Ishikawa (cell line): Measurements from ENCODE around the gene UBE2E3.

Source experiments
- CEBPB ChIP-seq: IDR thresholded peaks from 2 replicates; pipeline ENCODE4 v1.6.1; 2012
- CREB1 ChIP-seq: IDR thresholded peaks from 2 replicates; pipeline ENCODE4 v1.6.1; 2012; ENCODE audit warnings: low read depth
- EGR1 ChIP-seq: IDR thresholded peaks from 2 replicates; pipeline ENCODE4 v1.6.1; 2012
- EP300 ChIP-seq: IDR thresholded peaks from 2 replicates; pipeline ENCODE4 v1.6.1; 2012; ENCODE audit warnings: borderline replicate concordance
- FOXM1 ChIP-seq: IDR thresholded peaks from 2 replicates; pipeline ENCODE4 v1.6.1; 2012; ENCODE audit warnings: low read depth, borderline replicate concordance
- MAX ChIP-seq: IDR thresholded peaks from 2 replicates; pipeline ENCODE4 v1.6.1; 2012
- NFIC ChIP-seq: IDR thresholded peaks from 2 replicates; pipeline ENCODE4 v1.6.1; 2012
- RAD21 ChIP-seq: IDR thresholded peaks from 2 replicates; pipeline ENCODE4 v1.6.1; 2012; ENCODE audit warnings: low read depth
- REST ChIP-seq: IDR thresholded peaks from 2 replicates; pipeline ENCODE4 v1.6.1; 2012; ENCODE audit warnings: low read depth, mild to moderate bottlenecking
- TAF1 ChIP-seq: IDR thresholded peaks from 2 replicates; pipeline ENCODE4 v1.6.1; 2012; ENCODE audit warnings: low read depth, mild to moderate bottlenecking
- TCF12 ChIP-seq: IDR thresholded peaks from 2 replicates; pipeline ENCODE4 v1.6.1; 2012; ENCODE audit warnings: low read depth
- TEAD4 ChIP-seq: IDR thresholded peaks from 2 replicates; pipeline ENCODE4 v1.6.1; 2012
- YY1 ChIP-seq: IDR thresholded peaks from 2 replicates; pipeline ENCODE4 v1.6.1; 2012; ENCODE audit warnings: low read depth
- ZBTB7A ChIP-seq: IDR thresholded peaks from 2 replicates; pipeline ENCODE4 v1.6.1; 2012; ENCODE audit warnings: low read depth
- TF ChIP-seq, protein P1 (sequence below): IDR thresholded peaks from 2 replicates; pipeline ENCODE4 v1.6.1; 2012

Gene UBE2E3

DNA sequence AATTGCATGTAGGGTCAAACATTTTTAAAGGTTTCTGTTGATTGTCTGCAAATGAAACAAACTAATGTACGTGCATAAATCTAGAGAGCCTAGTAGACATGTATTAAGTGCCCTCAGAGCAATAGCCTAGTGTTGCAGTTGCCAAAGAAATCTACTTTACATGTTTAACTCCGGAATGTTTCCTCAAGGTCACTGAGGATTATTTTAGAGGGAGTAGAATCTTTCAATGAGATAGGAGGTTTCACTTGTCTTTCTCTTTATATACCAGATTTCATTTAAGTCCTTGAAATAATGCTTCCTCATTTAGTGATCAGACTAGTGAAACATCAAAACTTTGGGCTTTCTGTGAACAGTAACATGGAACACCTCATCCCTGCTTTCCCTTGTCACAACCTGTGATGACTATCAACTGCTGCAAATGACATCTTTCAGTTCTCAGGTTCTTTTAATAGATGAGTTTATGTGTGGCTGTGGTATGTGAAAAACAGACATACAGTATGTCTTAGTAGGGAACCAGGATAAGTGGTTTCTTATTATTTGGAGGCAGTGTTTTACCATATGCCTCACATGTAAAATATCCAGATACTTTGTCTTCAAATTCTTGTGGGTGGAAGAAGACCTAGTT lies 5.5 kb downstream of the UBE2E3 start:
- TF ChIP-seq EP300 (no peak), NFIC (no peak), TEAD4 (no peak), MAX (no peak), REST (no peak), TCF12 (no peak), TAF1 (no peak), FOXM1 (no peak), EGR1 (no peak), CEBPB (no peak), ZBTB7A (no peak), RAD21 (no peak), YY1 (no peak), CREB1 (no peak)
- TF ChIP-seq, protein P1, sequence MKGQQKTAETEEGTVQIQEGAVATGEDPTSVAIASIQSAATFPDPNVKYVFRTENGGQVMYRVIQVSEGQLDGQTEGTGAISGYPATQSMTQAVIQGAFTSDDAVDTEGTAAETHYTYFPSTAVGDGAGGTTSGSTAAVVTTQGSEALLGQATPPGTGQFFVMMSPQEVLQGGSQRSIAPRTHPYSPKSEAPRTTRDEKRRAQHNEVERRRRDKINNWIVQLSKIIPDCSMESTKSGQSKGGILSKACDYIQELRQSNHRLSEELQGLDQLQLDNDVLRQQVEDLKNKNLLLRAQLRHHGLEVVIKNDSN: no peak

DNA sequence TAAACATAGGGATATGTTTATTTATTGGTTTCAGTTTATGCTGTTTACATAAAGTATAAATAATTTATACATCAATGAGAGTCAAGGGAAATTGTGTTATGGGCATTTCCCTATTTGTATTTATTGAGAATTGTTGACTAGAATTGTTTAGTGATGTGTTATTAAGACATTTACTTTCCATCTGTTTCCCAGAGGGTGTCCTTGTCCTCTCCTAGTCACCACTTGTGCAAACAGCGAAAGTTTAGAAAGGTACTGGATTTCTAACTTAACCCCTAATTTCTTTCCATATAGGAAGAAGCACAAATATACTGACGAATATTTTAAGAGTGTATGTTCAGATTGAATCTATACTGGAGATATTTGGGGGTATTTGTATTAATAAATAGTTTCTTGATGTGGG lies 6.7 kb downstream of the UBE2E3 start:
- TF ChIP-seq, protein P1: no peak

DNA sequence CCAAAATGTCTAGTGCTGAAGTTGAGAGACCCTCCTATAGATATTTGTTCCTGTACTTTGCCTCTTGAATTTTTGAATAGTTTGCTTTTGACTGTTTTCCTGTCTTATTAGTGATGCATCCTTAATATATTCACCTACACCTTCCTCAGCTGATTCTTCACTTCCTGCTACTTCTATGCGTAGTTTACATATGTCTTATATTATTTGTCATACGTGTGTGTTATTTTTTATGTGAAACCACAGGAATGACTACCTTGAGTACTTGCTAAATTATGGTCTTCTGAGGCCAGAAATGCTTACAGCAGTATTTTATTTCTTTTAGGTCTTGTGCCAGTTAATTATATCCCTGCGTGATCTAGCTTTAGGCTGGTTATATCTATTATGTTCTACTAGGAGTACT lies 9.9 kb downstream of the UBE2E3 start:
- TF ChIP-seq TCF12 (no peak), REST (no peak), NFIC (no peak), TEAD4 (no peak), CEBPB (no peak), TAF1 (no peak), MAX (no peak)

GRCh38 chr2:180990794-180991193 lies 10.4 kb downstream of the UBE2E3 start:
- no peak for TF ChIP-seq ZBTB7A
- no peak for TF ChIP-seq REST
- TF ChIP-seq, protein P1: no peak
- no peak for TF ChIP-seq TCF12

DNA sequence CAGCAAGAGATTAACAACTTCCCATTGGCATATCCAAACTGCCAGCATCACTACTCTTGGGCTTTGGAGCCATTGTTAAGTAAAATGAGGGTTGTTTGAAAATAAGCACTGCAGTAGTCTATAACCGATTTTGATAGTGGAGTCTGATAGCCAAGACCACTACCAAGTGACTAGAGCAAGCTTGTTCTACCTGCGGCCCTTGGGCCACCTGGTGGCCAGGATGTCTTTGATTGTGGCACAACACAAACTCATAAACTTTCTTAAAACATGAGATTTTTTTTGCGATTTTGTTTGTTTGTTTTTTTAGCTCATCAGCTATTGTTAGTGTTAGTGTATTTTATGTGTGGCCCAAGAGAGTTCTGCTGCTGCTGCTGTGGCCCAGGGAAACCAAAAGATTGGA lies 11.0 kb downstream of the UBE2E3 start:
- no peak for TF ChIP-seq REST
- no peak for TF ChIP-seq RAD21
- no peak for TF ChIP-seq YY1
- no peak for TF ChIP-seq FOXM1
- TF ChIP-seq CEBPB: no peak
- TF ChIP-seq TAF1: no peak
- TF ChIP-seq ZBTB7A: no peak
- no peak for TF ChIP-seq NFIC
- no peak for TF ChIP-seq TCF12
- no peak for TF ChIP-seq EGR1
- TF ChIP-seq CREB1: no peak
